GM19328 (cell line): ENCODE data around the gene DGUOK.

Experiments used
- ATAC-seq: cut with Tn5 transposase; IDR thresholded peaks from one replicate; pipeline ENCODE4 v1.9.1; 2021; ENCODE audit warnings: mild to moderate bottlenecking, moderate library complexity; ENCODE audit not compliant: unreplicated experiment

Gene DGUOK

DNA sequence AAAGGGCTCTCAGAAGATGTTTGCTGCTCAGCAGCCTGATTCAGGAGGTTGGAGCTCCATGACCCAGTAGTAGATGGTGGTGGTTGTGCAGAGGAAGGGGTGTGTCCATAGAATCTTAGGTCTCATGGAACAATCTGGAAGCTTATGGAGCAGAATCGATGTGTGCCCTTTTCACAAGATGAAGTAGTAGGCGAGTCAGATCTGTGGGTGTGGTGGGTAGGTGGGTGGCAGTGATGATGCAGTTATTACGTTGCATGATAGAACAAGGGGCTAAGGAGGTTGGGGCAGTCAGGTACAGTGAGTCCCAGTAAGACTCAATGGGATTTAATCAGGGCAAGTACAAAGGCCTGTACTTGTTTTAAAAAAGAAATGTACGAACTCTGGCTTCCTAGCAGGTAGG, 67.1 kb downstream of the DGUOK start:
- ATAC-seq: no peak

DNA sequence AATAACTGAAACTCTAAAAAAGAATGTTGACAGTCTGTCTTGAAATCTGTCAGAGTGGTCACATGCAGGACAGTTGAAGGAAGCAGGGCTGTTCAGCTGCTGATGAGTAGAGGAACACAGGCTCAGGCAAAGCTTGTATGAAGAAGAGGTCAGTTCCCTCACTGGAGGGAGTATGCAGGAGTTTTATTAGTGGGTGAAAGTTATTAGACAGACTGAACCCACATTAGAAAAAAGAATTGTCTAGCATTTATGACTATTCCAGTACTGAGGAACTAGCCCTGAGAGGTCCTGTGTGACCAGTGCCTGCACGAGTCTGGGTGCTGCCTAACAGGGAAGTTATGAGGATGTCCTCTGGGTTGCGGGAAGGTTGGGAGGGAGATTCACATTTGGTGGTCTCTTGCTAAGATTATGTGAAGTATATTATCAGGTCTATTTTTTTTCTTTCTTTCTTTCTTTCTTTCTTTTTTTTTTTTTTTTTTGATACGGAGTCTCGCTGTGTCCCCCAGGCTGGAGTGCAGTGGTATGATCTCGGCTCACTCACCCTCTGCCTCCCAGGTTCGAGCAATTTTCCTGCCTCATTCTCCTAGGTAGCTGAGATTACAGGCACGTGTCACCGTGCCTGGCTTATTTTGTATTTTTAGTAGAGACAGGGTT, 67.6 kb downstream of the DGUOK start:
- ATAC-seq: no peak

DNA sequence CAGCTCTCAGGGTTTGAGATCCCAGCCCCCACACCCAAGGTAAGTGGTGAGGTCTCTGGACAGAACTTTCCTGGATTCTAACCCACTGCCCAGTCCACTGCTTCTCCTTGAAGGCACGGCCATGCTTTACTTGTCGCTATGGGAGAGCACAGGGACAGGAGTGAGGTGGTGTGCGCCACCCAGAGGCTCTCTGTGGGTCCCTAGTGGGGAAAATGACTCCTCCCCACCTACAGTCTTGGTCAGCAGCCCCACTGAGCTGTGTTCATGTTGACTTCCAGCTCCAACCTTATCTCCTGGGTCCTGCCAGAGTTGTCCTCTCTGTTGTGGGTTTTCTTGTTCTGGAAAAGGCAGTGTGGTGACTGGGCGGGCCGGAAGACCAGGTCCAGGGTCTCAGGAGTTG, 69.1 kb downstream of the DGUOK start:
- no peak for ATAC-seq

DNA sequence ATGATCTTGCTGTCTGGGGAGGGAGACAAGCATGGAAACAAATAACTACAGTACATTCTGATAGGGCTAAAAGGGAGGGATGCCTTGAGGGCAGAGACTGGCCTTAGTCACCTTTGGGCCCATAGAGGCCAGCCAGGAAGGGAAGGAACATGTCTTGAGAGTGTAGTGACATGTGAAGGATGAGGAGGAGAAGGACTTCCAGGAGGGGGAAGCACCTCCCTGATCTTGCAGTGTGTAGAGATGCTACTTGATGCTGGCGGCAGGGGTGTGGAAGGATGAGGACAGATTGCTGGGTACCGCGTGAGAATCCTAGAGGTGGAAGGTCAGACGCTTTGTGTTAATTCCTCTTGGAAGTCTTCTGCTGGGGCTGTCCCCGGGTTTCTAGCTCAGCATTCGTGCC, 71.1 kb downstream of the DGUOK start:
- no peak for ATAC-seq

DNA sequence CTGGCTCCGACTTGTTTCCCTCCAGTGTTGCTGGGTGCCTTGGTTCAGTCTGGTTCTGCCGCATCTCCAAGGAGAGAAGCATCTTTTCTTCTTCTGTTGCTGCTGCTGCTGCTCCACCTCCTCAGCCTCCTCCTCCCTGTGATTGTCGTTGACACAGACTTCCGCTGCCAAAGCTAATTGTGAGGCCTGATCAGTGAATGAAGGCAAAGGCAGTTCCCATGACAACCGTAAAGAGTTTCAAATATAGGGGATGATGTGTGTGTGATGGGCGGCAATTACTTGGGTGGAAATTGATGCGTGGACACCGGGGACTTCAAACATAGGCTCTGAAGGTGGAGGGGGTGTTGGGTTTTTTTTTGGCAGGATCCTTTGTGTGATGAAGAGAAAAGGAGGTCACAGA, 71.8 kb downstream of the DGUOK start:
- no peak for ATAC-seq

DNA sequence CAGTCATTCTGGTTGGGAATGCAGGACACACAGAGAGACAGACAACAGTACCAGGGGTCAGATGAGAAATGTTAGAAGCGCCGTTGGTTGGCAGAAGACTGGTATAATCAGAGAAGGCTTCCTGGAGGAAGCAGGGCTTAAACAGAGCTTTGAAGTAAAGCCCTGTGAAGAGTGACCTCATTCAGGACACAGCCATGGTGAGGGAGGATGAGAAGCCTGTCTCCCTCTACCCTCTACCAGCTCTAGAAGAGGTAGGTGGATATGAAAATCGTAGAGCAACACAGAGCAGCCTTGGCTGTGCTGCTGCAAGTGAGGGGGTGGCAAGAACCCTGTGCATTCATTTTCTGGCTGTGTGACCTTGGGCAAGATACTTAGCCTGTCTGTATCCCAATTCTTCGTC, 72.3 kb downstream of the DGUOK start:
- ATAC-seq: no peak

DNA sequence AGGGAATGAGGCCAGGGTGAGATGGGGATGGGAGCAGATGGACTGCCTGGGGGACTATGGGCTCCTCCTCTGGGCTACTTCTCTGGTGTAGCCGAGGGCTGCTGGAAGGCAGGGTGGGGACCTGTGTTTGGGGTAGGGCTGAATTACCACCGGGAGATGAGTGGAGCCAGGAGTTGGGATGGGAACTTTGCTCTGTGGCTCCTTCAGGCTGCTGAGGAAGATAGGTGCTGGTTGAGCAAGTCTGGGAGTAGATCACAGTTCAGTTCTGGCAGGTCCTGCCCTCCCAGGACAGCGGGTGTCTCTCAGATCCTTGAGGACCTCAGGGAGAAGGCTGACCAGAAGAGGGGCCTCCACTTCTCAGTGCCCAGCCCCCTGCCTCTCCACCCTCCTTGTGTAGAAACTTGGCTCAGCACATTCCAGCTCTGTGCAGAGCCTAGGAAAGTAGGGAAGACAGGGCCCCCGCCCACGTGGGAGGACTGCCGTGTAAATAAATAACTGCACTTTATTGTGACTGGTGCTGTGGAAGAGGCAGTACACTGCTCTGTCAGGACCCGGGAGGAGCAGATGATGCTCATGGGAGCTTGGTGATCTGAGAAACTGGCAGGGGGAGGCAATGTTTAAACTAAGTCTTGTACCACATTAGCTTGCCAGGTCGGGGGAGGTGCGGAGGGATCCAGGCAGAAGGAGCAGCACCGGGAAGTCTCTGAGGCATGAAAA, 73.4 kb downstream of the DGUOK start:
- ATAC-seq: no peak

DNA sequence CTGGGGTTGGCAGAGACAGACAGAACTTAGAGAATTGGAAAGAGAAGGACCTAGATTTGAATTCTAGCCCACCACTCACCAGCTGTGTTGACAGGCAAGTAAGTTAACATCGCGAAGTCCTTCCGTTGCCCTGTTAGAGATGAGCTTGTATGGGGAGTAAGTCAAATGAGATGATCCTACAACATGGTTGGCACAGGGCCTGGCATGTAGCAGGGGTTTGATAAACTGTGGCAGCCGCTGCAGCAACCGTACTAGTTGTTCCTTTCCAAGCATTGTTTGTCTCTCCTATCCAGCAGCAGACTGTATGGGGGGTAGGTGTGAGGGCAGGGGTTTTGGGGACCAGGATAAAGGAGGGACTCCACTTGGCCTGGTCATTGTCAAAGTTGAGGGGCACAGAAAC, 74.0 kb downstream of the DGUOK start:
- no peak for ATAC-seq

DNA sequence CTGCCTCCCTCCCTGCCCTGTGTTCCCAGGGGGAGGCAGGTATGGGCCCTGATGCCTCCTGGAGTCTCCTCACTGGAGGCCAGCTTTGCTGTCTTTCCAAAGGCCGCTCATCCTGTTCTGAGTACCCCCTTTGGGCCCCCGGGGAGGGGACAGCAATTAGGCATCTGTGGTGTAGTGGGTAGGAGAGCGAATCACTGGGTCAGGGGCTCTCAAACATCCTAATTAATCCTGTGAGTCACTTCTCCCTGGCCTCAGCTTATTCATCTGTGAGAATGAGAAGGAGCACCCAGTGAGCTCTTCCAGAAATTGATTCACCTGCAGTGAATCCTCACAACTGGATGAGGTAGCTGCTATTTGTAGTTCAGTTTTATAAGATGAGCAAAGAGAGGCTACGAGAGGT, 74.4 kb downstream of the DGUOK start:
- ATAC-seq: no peak

DNA sequence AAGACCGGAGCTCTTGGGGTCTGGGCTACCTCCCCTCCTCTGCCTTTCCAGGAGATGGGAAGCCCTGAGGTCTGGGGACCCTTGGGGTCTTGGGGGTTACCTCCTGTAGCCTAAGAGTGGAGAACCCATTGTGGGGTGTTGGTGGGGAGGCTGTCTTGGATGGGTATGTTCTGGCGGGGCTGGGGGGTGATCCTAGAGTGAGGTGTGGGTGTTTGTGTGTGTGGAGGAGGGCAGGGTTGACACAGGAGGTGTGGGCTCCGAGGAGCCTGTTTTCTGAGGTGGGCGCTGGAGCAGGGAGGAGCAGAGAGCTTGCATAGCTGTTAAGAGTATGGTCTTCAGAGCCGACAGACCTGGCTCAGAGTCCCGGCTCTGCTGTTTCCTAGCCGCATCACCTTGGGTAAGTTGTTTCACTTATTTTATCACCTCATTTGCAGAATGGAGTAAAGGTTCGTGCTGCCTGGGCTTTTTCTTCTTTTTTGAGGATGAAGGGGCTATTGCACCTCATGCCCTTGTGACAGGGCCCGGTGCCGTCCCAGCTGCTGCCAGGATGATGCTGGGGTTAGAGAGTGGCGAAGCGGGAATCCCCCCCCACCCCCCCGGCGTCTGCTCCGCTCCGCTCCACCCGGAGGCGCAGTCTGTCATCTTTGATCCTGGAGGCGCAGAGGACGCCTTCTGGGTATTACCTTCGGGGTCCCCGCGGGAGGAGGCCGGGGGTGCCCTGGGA, 75.3 kb downstream of the DGUOK start:
- peak; percentile 34 for ATAC-seq

DNA sequence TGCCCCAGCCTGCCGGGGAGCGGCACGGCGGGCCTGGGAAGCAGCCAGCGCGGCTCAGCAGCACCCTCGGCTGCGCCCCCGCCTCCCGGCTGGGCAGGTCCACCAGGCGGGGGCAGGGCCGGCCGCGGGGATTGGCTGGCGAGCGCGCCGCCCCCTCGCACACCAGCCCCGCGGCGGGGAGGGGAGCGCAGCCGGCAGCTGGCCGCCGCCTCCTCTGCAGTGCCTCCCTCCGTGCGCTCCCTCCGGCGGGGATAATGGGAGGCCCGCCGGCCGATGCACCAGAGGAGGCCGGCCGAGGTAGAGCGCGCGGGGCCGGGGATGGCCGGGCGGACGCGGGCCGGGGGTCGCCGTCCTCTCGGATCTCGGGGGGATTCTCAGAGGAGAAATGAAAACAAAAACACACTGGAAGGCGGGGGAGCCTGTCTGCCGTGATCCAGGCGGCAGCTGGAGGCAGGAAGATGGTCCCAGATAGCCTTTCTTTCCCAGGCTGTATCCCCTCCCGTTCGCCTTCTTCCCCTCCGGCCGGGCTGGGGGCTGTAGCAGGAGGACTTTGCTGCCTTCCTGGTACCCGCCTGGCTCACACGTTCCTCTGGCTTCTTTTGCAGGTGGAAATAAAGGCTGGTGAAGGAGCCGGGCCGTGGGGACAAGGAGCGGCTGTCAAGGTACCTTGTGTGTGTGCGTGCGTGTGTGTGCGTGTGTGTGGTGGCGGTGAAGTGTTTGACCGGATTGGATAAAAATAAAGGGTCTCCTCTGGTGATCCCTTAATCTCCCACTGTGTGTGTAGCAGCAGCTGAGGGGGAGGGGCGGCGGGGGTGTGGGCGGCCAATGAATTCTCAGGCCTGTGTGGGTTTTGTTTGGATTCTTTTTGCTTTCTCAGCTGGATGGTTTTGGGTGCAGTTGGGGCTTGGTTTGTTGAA, 76.1 kb downstream of the DGUOK start:
- peak; percentile 89 for ATAC-seq

DNA sequence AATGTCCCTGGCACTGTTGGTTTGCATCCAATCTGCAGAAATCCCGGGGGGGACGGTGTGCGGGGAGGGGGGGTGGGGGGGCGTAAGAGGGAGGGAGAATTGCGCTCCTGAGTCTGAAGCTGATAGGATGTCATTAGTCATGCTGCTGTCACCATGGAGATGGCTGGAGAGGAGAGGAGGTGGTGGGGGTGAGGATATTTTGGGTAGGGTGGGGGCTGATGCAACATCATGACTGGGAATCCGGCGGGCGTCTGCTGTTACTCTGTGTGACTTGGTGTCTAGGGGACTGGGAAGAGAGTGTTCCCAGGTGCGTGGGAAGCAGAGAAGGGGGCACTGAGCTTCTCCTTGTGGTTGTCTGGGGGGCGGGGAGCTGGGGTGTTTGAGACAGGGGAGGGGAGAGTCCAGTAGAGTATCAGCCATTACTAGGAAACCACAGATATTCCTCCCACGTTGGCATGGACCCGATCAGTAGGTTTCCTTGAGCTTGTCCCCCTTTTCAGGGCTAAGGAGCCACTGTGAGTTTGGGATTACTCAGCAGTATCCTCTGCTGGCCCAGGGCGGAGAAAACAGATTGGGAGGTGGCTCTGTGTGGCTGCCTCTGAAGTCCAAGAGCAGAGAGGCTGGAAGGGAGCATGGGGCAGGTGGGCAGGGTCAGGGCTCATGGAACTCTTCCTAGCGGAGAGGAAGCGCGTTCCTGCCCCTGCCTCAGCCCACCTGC, 77.0 kb downstream of the DGUOK start:
- ATAC-seq: no peak

DNA sequence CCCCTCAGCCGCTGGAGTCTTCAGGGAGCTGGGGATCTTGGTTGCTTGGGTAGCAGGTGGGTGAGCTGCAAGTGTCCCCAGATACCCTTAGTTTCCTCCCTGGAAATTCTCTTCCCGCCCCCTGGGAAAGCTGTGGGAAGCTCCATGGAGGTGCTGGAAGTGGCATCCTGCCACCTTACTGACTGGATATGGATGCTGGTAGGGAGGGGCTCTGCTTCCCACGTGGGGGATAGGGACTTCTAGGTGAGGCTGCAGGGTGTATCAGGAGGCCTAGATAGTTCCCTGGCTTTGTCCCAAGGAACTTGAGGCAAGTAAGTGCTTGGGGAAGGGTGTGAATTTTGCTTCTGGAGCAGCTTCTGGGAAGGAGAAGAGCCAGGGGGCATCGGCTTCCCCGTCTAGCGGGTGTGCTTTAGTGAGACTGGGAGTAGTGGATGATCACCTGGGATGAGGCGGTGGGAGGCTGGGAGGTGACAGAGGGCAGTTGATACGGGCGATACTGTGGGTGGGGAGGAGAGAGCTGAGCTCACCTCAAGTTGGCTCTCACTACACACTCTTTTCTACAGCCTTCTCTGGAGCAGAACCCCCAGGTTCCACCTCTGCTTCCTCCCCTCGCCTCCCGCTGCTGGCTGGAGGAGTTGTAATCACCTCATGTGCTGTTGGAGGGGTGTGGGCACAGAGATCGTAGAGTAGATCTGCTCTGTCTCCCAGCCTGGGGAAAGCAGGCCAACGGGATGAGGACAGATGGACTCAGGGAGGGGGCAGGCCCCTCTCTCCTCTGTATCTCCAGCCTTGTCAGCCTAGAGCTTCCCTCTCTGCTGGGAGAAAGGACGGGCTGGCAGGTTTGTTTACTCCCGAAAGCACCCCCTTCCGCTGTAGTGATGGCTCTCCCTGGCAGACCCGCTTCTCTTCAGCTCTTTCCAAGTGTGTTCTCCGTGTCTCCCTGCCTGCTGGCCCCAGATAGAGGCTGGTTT, 77.8 kb downstream of the DGUOK start:
- no peak for ATAC-seq

DNA sequence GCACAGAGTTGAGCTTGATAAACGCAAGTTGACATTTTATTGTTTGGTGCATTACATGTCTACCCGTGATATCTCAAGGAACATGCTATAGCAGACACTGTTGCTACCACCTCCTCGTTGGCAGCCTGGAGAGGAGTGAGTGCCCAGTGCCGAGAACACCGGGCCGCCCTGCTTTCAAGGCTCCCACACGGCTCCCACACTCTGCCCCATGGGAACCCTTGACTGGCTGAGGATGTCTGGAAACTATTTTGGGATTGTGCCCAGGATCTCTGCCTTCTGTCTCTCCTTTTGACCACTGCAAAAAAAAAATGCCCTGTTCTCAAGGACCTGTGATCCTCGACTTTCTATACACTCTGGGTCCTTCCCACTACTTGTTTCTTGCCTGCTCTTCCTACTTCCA, 79.1 kb downstream of the DGUOK start:
- no peak for ATAC-seq

DNA sequence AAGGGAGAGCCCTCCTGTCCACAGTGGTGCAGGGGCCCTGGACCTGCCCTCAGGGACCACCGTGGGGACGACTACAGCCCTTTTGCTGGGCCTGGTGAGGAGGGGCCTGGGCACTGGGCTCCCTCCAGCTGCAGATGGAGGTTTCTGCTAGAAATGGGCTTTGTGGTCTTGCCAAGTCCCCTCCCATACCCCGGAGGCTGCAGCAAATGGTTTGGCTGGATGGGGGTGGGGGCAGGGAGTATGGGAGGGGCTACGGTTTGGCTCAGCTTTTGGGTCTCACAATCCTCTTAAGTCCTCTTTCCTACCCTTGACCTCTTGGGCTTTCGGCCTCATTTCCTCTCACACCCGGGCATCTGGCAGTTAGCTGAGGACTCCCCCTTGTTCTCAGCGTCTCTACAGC, 79.8 kb downstream of the DGUOK start:
- no peak for ATAC-seq

DNA sequence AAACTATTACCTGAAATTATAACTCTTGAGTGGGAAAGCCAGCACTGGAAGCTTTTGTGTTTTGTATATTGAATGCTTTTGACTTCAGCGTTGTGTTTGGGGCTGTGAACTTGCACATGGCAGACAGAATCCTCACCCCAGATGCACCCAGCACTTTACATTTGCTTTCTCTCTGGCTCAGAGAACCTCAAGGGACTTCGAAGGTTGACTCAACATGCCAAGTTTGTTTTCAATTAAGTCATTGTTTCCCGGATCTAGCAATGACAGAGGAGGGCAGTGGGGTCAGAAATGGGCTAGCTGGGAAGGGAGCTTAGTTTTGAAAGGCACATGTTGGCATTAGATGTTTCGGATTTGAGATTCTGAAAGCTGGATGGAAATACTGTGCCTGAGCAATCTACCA, 80.4 kb downstream of the DGUOK start:
- ATAC-seq: no peak

DNA sequence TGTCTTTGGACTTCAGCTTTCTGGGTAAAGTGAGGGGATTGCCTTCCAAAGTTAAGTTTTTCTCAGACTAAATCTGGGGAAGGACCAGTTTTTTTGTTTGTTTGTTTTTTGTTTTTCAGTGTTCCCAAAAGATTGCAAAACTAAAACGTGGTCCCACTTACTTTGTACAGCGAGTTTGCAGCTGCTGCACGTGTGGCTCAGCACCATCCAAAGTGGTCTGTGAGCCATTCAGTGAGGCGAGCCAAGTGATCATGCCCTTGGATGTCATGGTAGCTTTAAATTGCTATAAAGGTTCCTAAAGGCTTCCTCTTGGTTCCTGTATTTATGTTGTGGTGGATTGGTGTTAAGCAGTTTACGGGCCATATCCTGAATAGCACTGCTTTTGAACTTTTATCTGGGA, 81.0 kb downstream of the DGUOK start:
- ATAC-seq: no peak
